SK-N-SH (cell line): ENCODE measurements around the gene ANKS1B. TPM values are rescaled to one million over a fixed set of nuclear protein-coding genes. Genes with fewer than 3 reads are reported as not detected.

Experiments
- CTCF ChIA-PET: fragments of 300-600, 350-600 bp; formaldehyde crosslinking; extraction: SDS; loops from one replicate; lab custom pipeline; 2021; lab: Yijun Ruan, JAX
- POLR2A ChIA-PET: fragments of 350-600 bp; sonication (Branson Sonifier 250); formaldehyde crosslinking; extraction: SDS; loops from one replicate; lab custom pipeline; 2020; ENCODE audit warnings: antibody characterized with exemption, inconsistent platforms; lab: Yijun Ruan, JAX
- DNase-seq: peaks from one replicate; pipeline ENCODE4 v3.0.0; 2012
- H2AFZ ChIP-seq: fragments of 200-600 bp; sonication (generic); 2 replicates; pipeline ENCODE4 v1.8.1; 2016; ENCODE audit warnings: antibody characterized with exemption, mild to moderate bottlenecking, low read depth
- H3F3A ChIP-seq: fragments of 200-600 bp; sonication (generic); replicated peaks from 2 replicates; pipeline ENCODE3; 2016; ENCODE audit warnings: antibody characterized with exemption, mild to moderate bottlenecking; ENCODE audit not compliant: insufficient read depth
- H3K27ac ChIP-seq, 2 experiments: fragments of 200-500 bp in 1 of 2; fragments of 200-600 bp in 1 of 2; sonication (Bioruptor generic) in 1 of 2; sonication (generic), shearing (Covaris generic) in 1 of 2; 2 replicates each; pipeline versions ENCODE4 v1.5.1 to v1.6.1; 2014 to 2016; ENCODE audit warnings: low read depth in 2 of 2, inconsistent platforms in 1 of 2, low read length in 1 of 2, mild to moderate bottlenecking in 1 of 2, mixed read lengths in 1 of 2
- H3K27me3 ChIP-seq: fragments of 200-600 bp; sonication (generic), shearing (Covaris generic); 2 replicates; pipeline ENCODE4 v1.6.1; 2016; ENCODE audit warnings: mixed run types; ENCODE audit not compliant: insufficient read depth
- H3K36me3 ChIP-seq, 2 experiments: fragments of 200-500 bp in 1 of 2; fragments of 200-600 bp in 1 of 2; sonication (Bioruptor generic) in 1 of 2; sonication (generic) in 1 of 2; replicated peaks in 1 of 2; 2 replicates each; pipeline versions ENCODE3 to v1.5.1; 2014 to 2016; ENCODE audit warnings: low read length in 1 of 2, mild to moderate bottlenecking in 1 of 2; ENCODE audit not compliant: insufficient read depth in 2 of 2, control insufficient read depth in 1 of 2
- H3K4me1 ChIP-seq, 2 experiments: fragments of 200-500 bp in 1 of 2; fragments of 200-600 bp in 1 of 2; sonication (Bioruptor generic) in 1 of 2; sonication (generic), shearing (Covaris generic) in 1 of 2; 2 replicates each; pipeline versions ENCODE4 v1.5.1 to v1.6.1; 2014 to 2016; ENCODE audit warnings: low read depth in 1 of 2, low read length in 1 of 2, mixed run types in 1 of 2; ENCODE audit not compliant: insufficient read depth in 2 of 2, control insufficient read depth in 1 of 2
- H3K4me2 ChIP-seq: fragments of 200-600 bp; sonication (generic), shearing (Covaris generic); 2 replicates; pipeline ENCODE4 v1.6.1; 2017; ENCODE audit warnings: mixed run types
- H3K4me3 ChIP-seq, 2 experiments: fragments of 200-500 bp in 1 of 2; fragments of 200-600 bp in 1 of 2; sonication (Bioruptor generic) in 1 of 2; sonication (generic), shearing (Covaris generic) in 1 of 2; 2 replicates each; pipeline versions ENCODE4 v1.5.1 to v1.8.1; 2014 to 2016; ENCODE audit warnings: low read depth in 2 of 2, inconsistent platforms in 1 of 2, low read length in 1 of 2, mild to moderate bottlenecking in 1 of 2, mixed read lengths in 1 of 2, moderate library complexity in 1 of 2
- H3K79me2 ChIP-seq: fragments of 200-600 bp; sonication (generic); 2 replicates; pipeline ENCODE4 v1.8.1; 2017; ENCODE audit warnings: mild to moderate bottlenecking; ENCODE audit not compliant: insufficient read depth
- H3K9ac ChIP-seq: fragments of 200-600 bp; sonication (generic); 2 replicates; pipeline ENCODE4 v1.6.1; 2017; ENCODE audit warnings: mixed run types
- H3K9me2 ChIP-seq: fragments of 200-600 bp; sonication (generic); 2 replicates; pipeline ENCODE4 v1.6.1; 2017; ENCODE audit warnings: mixed run types
- H3K9me3 ChIP-seq: fragments of 200-600 bp; sonication (generic); 2 replicates; pipeline ENCODE4 v1.6.1; 2017; ENCODE audit warnings: mixed run types, mild to moderate bottlenecking, moderate library complexity
- H4K20me1 ChIP-seq: fragments of 200-600 bp; sonication (generic); 2 replicates; pipeline ENCODE4 v1.6.1; 2017; ENCODE audit warnings: mild to moderate bottlenecking, mixed run types; ENCODE audit not compliant: insufficient read depth
- ELF1 ChIP-seq: IDR thresholded peaks from 2 replicates; pipeline ENCODE4 v1.4.0; 2012
- FOSL2 ChIP-seq: IDR thresholded peaks from 2 replicates; pipeline ENCODE4 v1.4.0; 2012; ENCODE audit warnings: low read depth, mild to moderate bottlenecking, moderate library complexity, borderline replicate concordance
- MEF2A ChIP-seq: IDR thresholded peaks from 2 replicates; pipeline ENCODE4 v1.4.0; 2012; ENCODE audit warnings: low read depth, borderline replicate concordance
- MXI1 ChIP-seq: IDR thresholded peaks from 2 replicates; pipeline ENCODE4 v1.6.1; 2012; ENCODE audit warnings: mild to moderate bottlenecking, low read depth, low read length, improper control_type of control experiment
- NFIC ChIP-seq: IDR thresholded peaks from 2 replicates; pipeline ENCODE4 v1.4.0; 2012; ENCODE audit warnings: borderline replicate concordance
- POLR2AphosphoS5 ChIP-seq: IDR thresholded peaks from 2 replicates; pipeline ENCODE4 v1.6.1; 2012; ENCODE audit warnings: low read depth, low read length
- RCOR1 ChIP-seq: fragments of 150-350 bp; IDR thresholded peaks from 2 replicates; pipeline ENCODE4 v1.6.1; 2017; ENCODE audit warnings: antibody characterized with exemption, low read length
- RXRA ChIP-seq: IDR thresholded peaks from 2 replicates; pipeline ENCODE4 v1.4.0; 2012; ENCODE audit warnings: low read depth, mild to moderate bottlenecking, borderline replicate concordance
- SIN3A ChIP-seq: IDR thresholded peaks from 2 replicates; pipeline ENCODE4 v1.6.1; 2012; ENCODE audit warnings: low read depth, mild to moderate bottlenecking, low read length, moderate library complexity, borderline replicate concordance
- TEAD4 ChIP-seq: IDR thresholded peaks from 2 replicates; pipeline ENCODE4 v1.4.0; 2012; ENCODE audit warnings: mild to moderate bottlenecking, borderline replicate concordance; ENCODE audit not compliant: insufficient read depth
- WGBS: methylation state at CpG from one replicate; pipeline ENCODE4 v1.1.6; 2017; ENCODE audit warnings: low lambda C conversion rate; 5-methylcytosine and 5-hydroxymethylcytosine counted together
- polyA plus RNA-seq, 3 experiments: library from polyadenylated mRNA; depleted of rRNA; stranded (reverse); fragments of >200 nt; gene quantifications; 2 replicates each; pipeline ENCODE4 v1.2.3, GENCODE V29; 2012
- TF ChIP-seq, protein P1 (sequence below): IDR thresholded peaks from 2 replicates; pipeline ENCODE4 v1.4.0; 2012; ENCODE audit warnings: low read depth, borderline replicate concordance
- TF ChIP-seq, protein P2 (sequence below): IDR thresholded peaks from 2 replicates; pipeline ENCODE4 v1.4.0; 2012; ENCODE audit warnings: low read depth
- TF ChIP-seq, protein P3 (sequence below): IDR thresholded peaks from 2 replicates; pipeline ENCODE4; 2012
- TF ChIP-seq, protein P4 (sequence below): IDR thresholded peaks from 2 replicates; pipeline ENCODE4 v1.4.0; 2012; ENCODE audit warnings: low read depth, borderline replicate concordance
- TF ChIP-seq, protein P5 (sequence below): fragments of 150-350 bp; IDR thresholded peaks from 2 replicates; pipeline ENCODE4 v1.6.1; 2017; ENCODE audit warnings: antibody characterized with exemption, low read length, low read depth, borderline replicate concordance

ANKS1B gene
- polyA plus RNA-seq, 1 of the 3 experiments (the other 2 are of a cell fraction) = 1.8 TPM

DNA sequence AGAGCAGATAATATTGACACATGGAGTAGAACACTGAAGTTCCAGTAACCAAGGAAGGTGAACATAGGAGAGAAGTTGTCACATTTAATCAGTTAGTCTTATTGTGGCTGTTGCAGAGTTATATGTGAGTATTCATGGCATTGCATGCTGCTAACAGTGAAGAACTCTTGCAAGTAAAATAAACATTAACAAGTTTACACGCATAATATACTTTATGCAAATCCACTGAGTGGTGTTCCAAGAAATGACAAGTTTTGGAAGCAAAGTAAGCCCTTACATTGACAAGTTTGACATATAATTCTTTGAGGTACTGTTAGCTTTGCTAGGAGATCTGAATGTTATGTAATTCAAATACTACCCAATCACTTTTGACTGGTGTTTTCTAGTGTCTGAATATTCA lies 125.6 kb downstream of the ANKS1B start:
- TF ChIP-seq, protein P1, sequence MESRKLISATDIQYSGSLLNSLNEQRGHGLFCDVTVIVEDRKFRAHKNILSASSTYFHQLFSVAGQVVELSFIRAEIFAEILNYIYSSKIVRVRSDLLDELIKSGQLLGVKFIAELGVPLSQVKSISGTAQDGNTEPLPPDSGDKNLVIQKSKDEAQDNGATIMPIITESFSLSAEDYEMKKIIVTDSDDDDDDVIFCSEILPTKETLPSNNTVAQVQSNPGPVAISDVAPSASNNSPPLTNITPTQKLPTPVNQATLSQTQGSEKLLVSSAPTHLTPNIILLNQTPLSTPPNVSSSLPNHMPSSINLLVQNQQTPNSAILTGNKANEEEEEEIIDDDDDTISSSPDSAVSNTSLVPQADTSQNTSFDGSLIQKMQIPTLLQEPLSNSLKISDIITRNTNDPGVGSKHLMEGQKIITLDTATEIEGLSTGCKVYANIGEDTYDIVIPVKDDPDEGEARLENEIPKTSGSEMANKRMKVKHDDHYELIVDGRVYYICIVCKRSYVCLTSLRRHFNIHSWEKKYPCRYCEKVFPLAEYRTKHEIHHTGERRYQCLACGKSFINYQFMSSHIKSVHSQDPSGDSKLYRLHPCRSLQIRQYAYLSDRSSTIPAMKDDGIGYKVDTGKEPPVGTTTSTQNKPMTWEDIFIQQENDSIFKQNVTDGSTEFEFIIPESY = no peak
- no peak for TF ChIP-seq RXRA
- TF ChIP-seq POLR2AphosphoS5 = no peak
- TF ChIP-seq, protein P2, sequence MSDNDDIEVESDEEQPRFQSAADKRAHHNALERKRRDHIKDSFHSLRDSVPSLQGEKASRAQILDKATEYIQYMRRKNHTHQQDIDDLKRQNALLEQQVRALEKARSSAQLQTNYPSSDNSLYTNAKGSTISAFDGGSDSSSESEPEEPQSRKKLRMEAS = no peak
- no peak for TF ChIP-seq MEF2A
- TF ChIP-seq, protein P3, sequence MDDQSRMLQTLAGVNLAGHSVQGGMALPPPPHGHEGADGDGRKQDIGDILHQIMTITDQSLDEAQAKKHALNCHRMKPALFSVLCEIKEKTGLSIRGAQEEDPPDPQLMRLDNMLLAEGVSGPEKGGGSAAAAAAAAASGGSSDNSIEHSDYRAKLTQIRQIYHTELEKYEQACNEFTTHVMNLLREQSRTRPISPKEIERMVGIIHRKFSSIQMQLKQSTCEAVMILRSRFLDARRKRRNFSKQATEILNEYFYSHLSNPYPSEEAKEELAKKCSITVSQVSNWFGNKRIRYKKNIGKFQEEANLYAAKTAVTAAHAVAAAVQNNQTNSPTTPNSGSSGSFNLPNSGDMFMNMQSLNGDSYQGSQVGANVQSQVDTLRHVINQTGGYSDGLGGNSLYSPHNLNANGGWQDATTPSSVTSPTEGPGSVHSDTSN = no peak
- TF ChIP-seq FOSL2 = no peak
- TF ChIP-seq, protein P4, sequence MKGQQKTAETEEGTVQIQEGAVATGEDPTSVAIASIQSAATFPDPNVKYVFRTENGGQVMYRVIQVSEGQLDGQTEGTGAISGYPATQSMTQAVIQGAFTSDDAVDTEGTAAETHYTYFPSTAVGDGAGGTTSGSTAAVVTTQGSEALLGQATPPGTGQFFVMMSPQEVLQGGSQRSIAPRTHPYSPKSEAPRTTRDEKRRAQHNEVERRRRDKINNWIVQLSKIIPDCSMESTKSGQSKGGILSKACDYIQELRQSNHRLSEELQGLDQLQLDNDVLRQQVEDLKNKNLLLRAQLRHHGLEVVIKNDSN = no peak
- no peak for TF ChIP-seq RCOR1
- no peak for TF ChIP-seq NFIC
- TF ChIP-seq, protein P5, sequence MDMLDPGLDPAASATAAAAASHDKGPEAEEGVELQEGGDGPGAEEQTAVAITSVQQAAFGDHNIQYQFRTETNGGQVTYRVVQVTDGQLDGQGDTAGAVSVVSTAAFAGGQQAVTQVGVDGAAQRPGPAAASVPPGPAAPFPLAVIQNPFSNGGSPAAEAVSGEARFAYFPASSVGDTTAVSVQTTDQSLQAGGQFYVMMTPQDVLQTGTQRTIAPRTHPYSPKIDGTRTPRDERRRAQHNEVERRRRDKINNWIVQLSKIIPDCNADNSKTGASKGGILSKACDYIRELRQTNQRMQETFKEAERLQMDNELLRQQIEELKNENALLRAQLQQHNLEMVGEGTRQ = no peak
- no peak for TF ChIP-seq MXI1
- TF ChIP-seq ELF1 = no peak
- TF ChIP-seq TEAD4 = no peak
- Histone ChIP-seq H2AFZ (no peak overlapping the region), H3K4me1 (no peaks in the 10 kb centered on the region), H3K9ac (no peak overlapping the region), H3K9me2 (no peaks in the 10 kb centered on the region), H3K9me3 (no peaks in the 10 kb centered on the region), H3F3A (no peaks in the 10 kb centered on the region), H3K27me3 (no peaks in the 10 kb centered on the region), H4K20me1 (no peaks in the 10 kb centered on the region), H3K4me2 (no peak overlapping the region), H3K79me2 (no peaks in the 10 kb centered on the region), H3K36me3 (no peaks in the 10 kb centered on the region), H3K27ac (no peak overlapping the region), H3K4me3 (no peak overlapping the region)
- DNase-seq = no peak
- CTCF ChIA-PET = interaction anchor here (1.0 kb wide), 1 partner anchor 35 kb away, joined by 3 read pairs; no protein-coding TSS in a partner anchor
- POLR2A ChIA-PET = no interaction called here
- WGBS = 81% methylated on average over 1 of the region's 1 CpG

DNA sequence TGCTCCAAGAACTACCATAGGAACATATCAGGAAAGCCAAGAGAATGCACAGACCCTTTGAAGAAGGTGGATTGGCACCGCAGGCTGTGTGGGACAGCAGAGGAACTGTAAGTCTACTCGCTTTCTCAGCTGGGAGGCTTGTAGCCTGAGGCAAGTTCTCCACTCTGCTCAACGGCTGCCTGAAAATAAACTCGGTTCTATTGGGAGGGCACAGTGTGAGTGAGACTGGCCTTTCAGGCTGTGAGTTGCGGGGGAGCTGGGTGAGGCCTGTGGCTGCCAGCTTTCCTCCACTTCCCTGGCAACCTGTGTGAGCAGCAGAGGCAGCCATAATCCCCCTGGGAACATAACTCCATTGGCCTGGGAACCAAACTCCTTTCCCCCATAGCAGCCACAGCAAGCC lies 132.1 kb downstream of the ANKS1B start:
- no peak overlapping the region for H3K4me2 ChIP-seq
- no peaks in the 10 kb centered on the region for H3F3A ChIP-seq
- 53% methylated on average over 4 of the region's 5 CpGs for WGBS
- no peaks in the 10 kb centered on the region for H3K79me2 ChIP-seq
- no peak overlapping the region for H3K4me3 ChIP-seq
- no peaks in the 10 kb centered on the region for H3K27me3 ChIP-seq
- no peaks in the 10 kb centered on the region; a peak in 2 of 4 replicates for H3K4me1 ChIP-seq
- no peak for TF ChIP-seq SIN3A
- H4K20me1 ChIP-seq = no peaks in the 10 kb centered on the region
- H2AFZ ChIP-seq = no peak overlapping the region
- H3K9ac ChIP-seq = no peak overlapping the region
- no peak overlapping the region for H3K27ac ChIP-seq
- ChIA-PET CTCF (no interaction called here), POLR2A (interaction anchor here (0.6 kb wide), 1 partner anchor 23 kb away, joined by 3 read pairs; no protein-coding TSS in a partner anchor)
- H3K9me2 ChIP-seq = no peaks in the 10 kb centered on the region
- peaks cover 0 to 3% of the 10 kb centered on the region in 2 experiments for H3K36me3 ChIP-seq
- DNase-seq = no peak
- H3K9me3 ChIP-seq = no peaks in the 10 kb centered on the region
